DLD1 (cell line): Measurements from ENCODE around the gene RPS3.
"Not testable (repeated sequence)": the region's sequence is repeated elsewhere in the genome, so short reads cannot be mapped to it uniquely, and the experiment has no call there.

Experiments used
- in situ Hi-C: cut with HindIII; loops from 2 replicates; pipeline ENCODE4 v1.10.0; 2017; ENCODE audit warnings: low sequenced_read_pairs

The RPS3 gene

GRCh38 chr11:75378776-75379175 is 20.5 kb upstream of the RPS3 start:
- in situ Hi-C loops: not testable (repeated sequence)

GRCh38 chr11:75380245-75380644 is 19.1 kb upstream of the RPS3 start:
- in situ Hi-C loops: loop anchor here (10.0 kb wide), 1 partner anchor 105 kb away; no protein-coding TSS in a partner anchor

GRCh38 chr11:75380716-75381420 is 18.4 kb upstream of the RPS3 start:
- in situ Hi-C loops: loop anchor here (10.0 kb wide), 1 partner anchor 106 kb away; no protein-coding TSS in a partner anchor

GRCh38 chr11:75383246-75383645 is 16.1 kb upstream of the RPS3 start:
- in situ Hi-C loops: loop anchor here (10.0 kb wide), 1 partner anchor 108 kb away; no protein-coding TSS in a partner anchor

- in situ Hi-C loops: loop anchor here (10.0 kb wide), 1 partner anchor 110 kb away; no protein-coding TSS in a partner anchor
Observed at GRCh38 chr11:75384438-75385080, 14.8 kb upstream of the RPS3 start.

GRCh38 chr11:75386942-75387630 is 12.2 kb upstream of the RPS3 start:
- in situ Hi-C loops: loop anchor here (10.0 kb wide), 1 partner anchor 112 kb away; no protein-coding TSS in a partner anchor

GRCh38 chr11:75387736-75388294 is 11.5 kb upstream of the RPS3 start:
- in situ Hi-C loops: loop anchor here (10.0 kb wide), 1 partner anchor 113 kb away; no protein-coding TSS in a partner anchor

- in situ Hi-C loops: loop anchor here (10.0 kb wide), 1 partner anchor 114 kb away; no protein-coding TSS in a partner anchor
Observed at GRCh38 chr11:75388386-75389275, 10.7 kb upstream of the RPS3 start.

- in situ Hi-C loops: loop anchor here (10.0 kb wide), 1 partner anchor 114 kb away; no protein-coding TSS in a partner anchor
Observed at GRCh38 chr11:75389276-75389605, 10.1 kb upstream of the RPS3 start.

- in situ Hi-C loops: loop anchor here (10.0 kb wide), 1 partner anchor 115 kb away; no protein-coding TSS in a partner anchor
Observed at GRCh38 chr11:75389925-75390324, 9.4 kb upstream of the RPS3 start.

- in situ Hi-C loops: no loop called here
Observed at GRCh38 chr11:75394085-75394840, 5.1 kb upstream of the RPS3 start.

- in situ Hi-C loops: no loop called here
Observed at GRCh38 chr11:75398906-75399305, 412 bp upstream of the RPS3 start.

GRCh38 chr11:75400146-75400865 is 988 bp downstream of the RPS3 start:
- in situ Hi-C loops: no loop called here

GRCh38 chr11:75402002-75402773 is 2.9 kb downstream of the RPS3 start:
- in situ Hi-C loops: no loop called here

GRCh38 chr11:75403037-75403436 is 3.7 kb downstream of the RPS3 start:
- in situ Hi-C loops: no loop called here

- in situ Hi-C loops: no loop called here
Observed at GRCh38 chr11:75403983-75404658, 4.8 kb downstream of the RPS3 start.

GRCh38 chr11:75406338-75406777 is 7.0 kb downstream of the RPS3 start:
- in situ Hi-C loops: no loop called here

GRCh38 chr11:75408957-75409219 is 9.6 kb downstream of the RPS3 start:
- in situ Hi-C loops: no loop called here
